H1 (cell line): Measurements from ENCODE around the gene ARHGAP15.

ENCODE experiments used
- EZH2 ChIP-seq: fragments of 200-600 bp; sonication (generic); IDR thresholded peaks from 2 replicates; pipeline ENCODE4 v1.7.1; 2012; ENCODE audit warnings: low read depth, mild to moderate bottlenecking, moderate library complexity, low read length, inconsistent platforms; ENCODE audit not compliant: severe bottlenecking
- SIRT6 ChIP-seq: IDR thresholded peaks from one replicate; pipeline ENCODE4 v1.7.1; 2012; ENCODE audit warnings: low read length, inconsistent platforms
- ZNF274 ChIP-seq: IDR thresholded peaks from 2 replicates; pipeline ENCODE4 v1.7.0; 2012; ENCODE audit warnings: low read length, borderline replicate concordance; ENCODE audit errors: extremely low read depth

- TF ChIP-seq SIRT6 = no peak
- TF ChIP-seq EZH2 = no peak
- no peak for TF ChIP-seq ZNF274
Measured at GRCh38 chr2:143336719-143337210, 207.5 kb downstream of the ARHGAP15 start.
